GM18873 (cell line): ENCODE measurements around the gene ZNF652.

Source experiments
- ATAC-seq: cut with Tn5 transposase; IDR thresholded peaks from one replicate; pipeline ENCODE4 v1.9.1; 2021; ENCODE audit warnings: mild to moderate bottlenecking, moderate library complexity, moderate number of reproducible peaks; ENCODE audit not compliant: unreplicated experiment, low FRiP score

The ZNF652 gene

DNA sequence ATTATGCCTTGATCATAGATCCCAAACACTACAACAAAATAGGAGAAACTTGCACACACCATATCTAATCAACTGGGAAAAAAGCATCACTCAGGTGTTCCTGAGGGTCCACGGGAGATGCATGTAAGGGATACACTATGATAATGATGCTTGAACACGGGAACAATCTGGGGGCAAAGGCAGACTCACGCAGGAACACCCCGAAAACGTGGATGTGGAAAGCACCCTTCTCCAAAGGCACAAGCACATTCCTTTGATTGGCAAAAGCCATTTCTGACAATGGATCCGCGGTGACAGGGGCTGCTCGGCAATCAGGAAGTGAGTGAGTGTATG, 1.3 kb downstream of the ZNF652 start:
- ATAC-seq = no peak

DNA sequence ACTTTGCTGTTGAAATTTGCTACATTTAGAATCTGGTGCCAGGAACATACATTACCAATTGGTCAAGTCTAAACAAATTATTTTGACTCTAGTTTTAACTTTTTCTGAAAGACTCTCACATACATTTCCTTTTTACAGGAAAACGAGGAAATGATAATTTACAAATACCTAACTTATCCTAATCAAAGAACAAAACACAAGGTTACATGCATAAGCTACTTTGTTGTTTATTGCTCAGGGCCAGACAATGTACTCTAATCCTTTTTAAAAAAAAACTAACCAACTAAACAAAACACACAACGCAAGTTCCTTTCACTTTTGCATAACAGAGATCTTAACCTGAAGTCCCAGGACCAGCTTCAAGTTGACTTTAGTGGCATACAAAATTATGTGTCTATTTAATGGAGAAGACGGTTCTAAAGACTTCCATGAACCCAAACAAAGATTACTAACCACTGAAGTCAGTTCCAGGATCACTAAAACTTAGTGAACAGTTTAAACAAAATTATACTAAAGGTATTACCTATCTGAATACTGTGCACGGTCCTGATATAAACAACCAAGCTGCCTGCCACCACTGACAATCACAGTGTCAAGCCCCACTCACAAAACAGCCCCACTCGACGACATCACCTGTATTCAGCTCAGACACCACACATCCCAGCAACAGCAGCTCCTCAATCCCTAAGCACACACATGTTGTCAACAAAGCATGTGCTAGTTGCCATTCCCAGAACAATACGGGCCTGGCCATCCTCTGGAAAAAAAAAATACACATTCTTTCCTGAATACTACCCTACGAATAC, 1.9 kb downstream of the ZNF652 start:
- no peak for ATAC-seq

DNA sequence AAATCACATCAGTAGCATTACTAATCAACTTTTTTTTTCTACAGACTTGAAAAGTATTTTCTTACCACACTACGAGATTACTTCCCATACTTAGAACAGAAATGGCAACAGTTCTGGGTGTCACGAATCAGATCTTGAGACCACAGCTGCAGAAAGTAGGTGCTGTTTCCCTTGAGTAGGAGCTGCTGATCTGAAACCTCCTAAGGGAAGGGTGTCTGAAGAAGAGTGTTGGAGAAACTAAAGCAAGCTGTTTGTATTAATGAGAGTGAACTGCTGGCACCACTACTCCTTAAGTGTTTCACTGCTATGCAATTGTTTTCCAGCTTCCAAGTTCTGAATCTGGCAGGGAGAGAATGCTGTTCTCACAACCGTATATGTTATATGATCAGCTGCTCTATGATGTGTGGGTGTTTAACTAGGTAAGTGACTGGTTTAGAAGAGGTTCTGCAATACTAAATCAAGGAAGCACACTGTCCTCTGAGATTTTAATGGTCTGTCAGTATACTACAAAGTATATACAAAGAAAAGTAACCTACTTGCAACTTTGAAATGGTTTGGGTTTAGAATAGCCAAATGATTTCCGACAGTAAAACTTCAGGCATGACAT, 3.3 kb downstream of the ZNF652 start:
- ATAC-seq = no peak

DNA sequence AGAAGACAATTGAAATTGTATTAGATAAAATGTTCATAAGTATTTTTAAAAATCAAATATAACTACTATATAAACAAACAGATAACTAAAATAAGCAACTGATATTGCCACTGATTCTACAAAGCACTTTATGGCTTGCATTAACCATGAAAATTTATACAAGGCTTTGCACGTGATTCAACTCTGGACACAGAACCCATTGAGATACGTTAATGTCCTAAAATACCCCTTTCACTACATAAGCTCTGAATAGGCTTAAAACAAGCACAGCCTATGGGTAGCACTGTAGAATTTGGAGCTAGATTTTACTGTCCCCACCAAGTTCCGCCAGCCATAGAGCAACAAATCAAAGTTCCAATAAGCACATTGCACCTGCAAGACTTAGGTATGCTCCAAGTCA, 4.5 kb downstream of the ZNF652 start:
- ATAC-seq = no peak

DNA sequence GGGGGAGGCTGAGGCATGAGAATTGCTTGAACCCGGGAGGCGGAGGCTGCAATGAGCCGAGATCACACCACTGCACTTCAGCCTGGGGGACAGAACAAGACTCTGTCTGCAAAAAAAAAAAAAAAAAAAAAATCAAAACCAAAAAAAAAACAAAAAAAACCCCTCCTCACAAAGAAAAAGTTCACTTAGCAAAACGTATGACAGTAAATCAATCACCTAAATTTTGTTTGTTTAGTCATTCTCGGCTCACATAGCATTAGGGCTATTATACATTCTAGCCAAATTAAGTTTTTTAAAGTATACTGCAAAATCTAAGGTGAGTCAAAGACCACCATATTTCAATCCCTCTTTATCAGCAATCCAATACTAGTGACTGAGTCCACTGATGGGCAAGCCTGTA, 5.7 kb downstream of the ZNF652 start:
- no peak for ATAC-seq

DNA sequence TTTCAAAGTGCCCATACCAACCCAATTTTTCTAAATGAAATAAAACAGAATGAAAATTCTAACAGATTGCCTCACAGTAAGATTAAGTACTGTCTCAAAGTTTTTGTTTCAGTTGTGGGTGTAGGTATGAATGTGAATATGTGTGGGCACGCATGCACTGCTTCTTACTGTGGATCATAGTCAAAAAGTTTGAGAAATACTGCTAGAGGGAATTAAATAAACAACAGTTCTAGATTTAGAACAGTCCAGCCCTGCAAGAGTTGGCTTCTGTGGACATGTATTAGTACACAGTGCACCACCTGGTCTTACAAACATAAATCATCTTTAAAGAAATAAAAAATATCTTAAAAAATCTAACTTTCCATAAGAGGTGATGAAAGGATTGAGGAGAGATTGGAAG, 8.4 kb downstream of the ZNF652 start:
- ATAC-seq = no peak

DNA sequence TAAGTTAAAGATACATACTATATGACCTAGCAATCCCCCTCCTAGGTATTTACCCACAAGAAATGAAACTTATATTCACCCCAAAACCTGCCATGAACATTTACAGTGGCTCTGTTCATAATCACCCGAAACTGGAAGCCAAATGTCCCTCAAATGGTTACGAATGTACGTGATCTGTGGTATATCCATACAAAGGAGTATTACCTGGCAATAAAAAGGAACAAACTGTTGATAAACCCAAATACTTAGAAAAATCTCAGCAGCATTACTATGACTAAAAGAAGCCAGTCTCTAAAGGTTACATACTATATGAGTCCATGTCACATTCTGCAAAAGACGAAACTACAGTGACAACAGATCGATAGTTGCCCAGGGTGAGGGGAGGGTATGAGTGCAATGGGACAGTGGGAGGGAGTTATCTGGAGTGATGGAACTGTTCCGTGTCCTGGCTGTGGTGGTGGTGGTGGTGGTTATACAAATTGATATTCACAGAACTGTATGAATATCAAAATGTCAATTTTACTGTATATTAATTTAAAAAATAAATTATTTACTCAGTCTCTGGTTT, 9.4 kb downstream of the ZNF652 start:
- no peak for ATAC-seq

DNA sequence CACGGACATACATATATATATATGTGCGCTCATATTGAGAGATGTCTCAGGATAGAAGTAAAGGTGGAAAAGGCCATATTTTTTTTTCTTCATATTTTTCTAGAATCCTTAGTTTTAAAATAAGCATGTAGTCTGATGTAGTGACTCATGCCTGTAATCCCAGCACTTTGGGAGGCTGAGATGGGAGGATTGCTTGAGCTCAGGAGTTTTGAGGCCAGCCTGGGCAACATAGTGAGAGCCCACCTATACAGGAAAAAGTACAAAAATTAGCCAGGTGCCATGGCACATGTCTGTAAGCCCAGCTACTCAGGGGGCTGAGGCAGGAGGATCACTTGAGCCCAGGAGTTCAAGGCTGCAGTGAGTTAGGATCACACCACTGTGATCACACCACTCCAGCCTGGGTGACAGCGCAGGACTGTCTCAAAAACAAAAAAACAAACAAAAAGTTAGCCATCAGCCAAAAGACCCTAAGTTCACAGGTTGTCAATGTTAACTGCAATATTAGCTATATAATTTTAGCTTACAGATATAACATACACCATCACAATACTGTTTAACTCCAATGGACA, 10.4 kb downstream of the ZNF652 start:
- ATAC-seq = no peak

DNA sequence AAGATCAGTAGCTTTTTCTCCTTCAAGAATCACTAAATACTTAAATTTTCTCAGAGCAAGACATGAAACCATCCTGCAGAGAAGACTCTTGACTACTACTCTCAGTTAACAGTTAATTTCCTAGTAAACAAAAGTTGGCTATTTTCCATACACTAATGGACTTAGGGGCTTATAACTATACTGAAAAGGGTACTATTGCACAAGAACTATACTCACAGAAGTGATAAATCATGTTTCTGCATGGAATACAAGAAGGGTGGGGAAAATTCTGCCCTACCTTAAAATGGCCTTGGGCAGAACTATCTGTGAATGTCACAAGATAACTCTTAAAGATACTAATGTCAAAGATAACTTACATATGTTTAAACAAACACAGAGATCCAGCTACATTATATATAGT, 12.5 kb downstream of the ZNF652 start:
- no peak for ATAC-seq

DNA sequence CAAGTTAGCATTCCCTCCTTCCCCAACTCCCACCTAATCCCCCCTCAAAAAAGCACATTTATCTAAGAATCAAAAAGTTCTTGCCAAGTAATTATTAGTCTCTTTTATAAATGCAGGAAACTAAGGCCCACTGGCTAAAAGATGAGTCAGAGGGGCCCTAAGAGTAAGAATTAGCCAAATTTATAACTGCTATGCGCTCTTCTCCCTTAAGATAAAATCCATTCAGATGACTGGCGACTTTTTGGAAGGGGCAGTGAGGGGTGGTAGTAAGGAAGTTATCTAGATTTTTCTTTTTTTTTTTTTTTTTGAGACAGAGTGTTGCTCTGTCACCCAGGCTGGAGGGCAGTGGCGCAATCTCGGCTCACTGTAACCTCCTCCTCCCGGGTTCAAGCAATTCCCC, 17.1 kb downstream of the ZNF652 start:
- ATAC-seq = no peak

DNA sequence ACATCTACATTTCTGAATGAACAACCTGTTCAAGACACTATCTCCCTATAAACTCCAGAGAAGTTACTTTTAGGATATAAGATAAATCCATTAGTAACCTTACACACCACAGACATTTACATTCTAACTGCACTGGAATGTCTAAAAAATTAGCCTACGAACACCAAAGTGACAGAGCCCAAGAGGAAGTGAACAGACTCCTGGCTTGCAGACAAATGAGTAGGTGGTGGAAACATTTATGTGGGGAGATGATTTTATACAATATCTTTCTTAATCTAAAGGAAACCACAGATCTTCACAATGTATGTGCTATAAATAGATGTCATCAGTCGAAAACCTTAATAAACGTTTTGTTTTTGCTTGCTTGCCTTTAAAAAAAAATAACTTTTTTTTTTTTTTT, 18.8 kb downstream of the ZNF652 start:
- no peak for ATAC-seq

DNA sequence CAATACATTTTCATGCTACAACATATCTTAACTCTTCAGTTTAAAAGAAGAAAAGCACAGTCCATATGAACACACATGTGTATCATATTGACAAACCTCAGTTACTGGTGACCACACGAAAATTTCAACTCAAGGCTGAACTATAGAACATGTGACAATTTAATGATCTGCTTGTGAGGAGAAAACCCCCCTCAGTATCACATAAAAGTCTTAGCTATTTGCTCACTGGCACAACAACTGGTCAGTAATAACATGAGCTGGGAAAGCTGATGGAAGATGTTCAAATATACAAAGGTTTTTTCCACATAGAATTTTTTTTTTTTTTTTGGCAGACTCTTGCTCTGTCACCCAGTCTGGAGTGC, 19.5 kb downstream of the ZNF652 start:
- ATAC-seq = no peak

DNA sequence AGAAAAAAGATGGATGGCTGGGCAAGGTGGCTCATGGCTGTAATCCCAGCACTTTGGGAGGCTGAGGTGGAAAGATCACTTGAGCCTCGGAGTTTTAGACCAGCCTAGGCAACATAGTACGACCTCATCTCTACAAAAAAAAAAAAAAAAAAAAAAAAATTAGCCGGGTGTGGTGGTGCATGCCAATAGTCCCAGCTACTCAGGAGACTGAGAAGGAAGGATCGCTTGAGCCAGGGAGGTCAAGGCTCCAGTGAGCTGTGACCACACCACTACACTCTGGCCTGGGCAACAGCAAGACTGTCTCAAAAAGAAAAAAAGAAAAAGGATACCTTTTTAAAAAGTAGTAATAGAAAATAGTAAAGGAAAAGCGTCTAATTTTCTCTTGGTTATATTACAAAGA, 20.7 kb downstream of the ZNF652 start:
- no peak for ATAC-seq

DNA sequence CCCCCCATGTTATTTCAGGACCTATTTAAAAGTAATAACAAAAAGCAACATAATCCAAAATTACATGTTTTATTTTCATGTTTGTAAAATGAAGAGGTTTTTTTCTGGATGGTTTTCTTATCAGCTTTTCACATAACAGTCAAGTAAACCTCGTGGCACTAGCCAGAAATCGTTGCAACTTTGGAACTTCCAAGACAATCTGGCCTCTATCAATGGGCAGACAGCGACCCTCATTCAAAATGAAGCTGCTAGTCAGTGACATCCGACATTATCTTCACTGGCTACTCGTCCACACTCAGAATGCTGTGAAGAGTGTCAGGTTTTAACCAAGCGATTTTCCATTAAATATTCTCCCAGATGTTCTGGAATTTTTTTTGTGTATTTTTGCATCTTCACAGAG, 22.7 kb downstream of the ZNF652 start:
- ATAC-seq = no peak

DNA sequence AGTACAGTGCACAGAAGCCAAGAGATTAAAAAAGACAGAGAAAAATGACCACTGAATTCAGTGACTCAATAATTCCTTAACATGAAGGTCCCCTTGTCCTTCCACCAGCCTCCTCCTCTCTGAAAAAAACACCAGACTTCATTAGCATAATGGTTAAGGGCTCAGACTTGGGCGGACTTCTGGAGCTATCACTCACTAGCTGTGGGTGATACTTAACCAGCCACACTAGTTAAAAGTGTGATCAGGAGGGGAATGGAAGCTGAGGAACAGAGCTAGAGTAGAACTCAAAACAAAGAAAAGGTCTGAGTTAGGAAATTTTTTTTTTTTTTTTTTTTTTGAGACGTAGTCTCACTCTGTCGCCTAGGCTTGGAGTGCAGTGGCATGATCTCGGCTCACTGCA, 23.2 kb downstream of the ZNF652 start:
- ATAC-seq = no peak

DNA sequence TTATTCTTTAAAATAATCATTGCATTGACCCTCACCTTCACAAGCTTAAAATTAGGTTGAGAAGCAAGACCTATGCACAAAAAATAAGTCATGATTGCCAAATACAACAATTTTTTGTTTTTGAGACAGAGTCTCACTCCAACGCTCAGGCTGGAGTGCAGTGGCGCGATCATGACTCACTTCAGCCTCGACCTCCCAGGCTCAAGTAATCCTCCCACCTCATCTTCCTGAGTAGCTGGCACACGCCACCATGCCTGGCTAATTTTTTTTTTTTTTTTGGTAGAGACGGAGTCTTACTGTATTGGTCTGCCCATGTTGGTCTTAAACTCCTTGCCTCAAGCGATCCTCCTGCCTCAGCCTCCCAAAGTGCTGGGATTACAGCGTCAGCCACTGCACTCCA, 24.2 kb downstream of the ZNF652 start:
- ATAC-seq = no peak

DNA sequence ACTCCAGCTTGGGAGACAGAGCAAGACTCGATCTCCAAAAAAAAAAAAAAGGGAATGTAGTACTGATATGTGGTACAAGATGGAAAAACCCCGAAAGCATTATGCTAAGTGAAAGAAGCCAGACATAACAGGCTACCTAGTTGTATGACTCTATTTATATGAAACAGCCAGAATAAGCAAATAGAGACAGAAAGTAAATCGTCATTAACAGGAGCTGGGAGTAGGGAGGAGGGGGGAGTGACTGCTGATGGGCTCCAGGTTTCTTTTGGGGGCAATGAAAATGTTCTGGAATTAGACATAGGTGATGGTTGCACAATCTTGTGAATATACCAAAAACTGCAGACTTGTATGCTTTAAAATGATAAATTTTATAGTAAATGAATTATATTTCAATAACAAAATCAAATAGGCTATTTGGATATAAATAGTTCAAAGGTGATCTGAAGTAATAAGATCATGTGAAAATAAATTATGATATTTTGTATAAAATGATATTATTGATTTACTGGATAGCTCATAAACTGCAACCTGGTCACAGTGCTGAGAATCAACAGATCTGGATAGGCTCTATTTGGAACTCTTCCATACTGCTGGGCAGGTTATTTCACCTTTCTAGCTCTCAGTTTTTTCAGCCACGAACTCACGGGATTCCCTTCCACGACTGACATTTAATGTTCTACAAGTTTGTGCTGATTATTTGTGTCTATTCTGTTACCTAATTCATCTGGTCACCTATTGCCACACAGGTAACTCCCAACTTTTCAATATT, 27.1 kb downstream of the ZNF652 start:
- ATAC-seq = no peak

DNA sequence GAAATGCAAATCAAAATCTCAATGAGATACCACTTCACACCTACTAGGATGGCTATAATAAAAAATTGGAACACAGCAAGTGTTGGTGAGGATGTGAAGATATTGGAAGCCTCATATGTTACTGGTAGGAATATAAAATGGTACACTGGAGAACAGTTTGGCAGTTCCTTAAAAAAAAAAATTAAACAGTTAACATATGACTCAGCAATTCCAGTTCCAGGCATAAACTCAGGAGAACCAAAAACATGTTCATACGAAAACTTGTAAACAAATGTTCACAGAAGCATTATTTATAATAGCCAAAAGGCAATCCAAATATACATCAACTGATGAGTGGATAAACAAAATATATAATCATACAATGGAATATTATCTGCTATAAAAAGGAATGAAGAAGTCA, 28.2 kb downstream of the ZNF652 start:
- ATAC-seq = no peak

DNA sequence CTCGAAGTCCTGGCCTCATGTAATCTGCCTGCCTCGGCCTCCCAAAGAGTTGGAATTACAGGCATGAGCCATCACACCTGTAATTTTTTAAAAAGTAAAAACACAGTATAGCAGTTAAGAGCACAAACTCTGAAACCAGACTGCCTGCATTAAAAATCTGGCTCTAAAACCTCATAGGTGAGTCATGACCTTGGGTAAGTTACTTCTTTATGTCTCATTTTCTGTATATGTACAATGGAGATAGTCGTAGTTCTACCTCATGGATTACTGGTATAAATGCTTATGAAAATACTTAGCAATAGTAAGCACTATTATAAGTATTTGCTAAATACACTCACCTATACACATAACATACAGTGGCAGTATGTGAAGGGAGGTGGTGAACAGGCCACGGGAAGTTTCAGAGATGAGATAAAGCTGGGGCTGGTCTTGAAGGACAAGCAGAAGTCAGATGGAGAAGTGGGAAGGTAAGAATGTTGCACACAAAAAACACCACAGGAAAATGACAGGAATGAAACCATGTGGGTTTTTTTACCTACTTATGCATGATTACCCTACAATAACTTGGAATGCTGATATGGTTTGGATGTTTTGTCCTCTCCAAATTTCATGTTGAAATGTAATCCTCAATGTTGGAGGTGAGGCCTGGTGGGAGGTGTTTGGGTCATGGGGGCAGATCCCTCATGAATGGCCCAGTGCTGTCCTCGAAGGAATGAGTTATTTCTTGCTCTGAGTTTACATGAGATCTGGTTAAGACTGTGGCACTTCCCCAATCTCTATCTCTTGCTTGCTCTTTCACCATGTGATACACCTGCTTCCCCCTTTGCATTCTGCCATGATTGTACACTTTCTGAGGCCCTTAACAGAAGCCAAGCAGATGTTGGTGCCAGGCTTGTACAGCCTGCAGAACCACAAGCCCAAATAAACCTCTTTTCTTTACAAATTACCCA, 33.9 kb downstream of the ZNF652 start:
- ATAC-seq = no peak

DNA sequence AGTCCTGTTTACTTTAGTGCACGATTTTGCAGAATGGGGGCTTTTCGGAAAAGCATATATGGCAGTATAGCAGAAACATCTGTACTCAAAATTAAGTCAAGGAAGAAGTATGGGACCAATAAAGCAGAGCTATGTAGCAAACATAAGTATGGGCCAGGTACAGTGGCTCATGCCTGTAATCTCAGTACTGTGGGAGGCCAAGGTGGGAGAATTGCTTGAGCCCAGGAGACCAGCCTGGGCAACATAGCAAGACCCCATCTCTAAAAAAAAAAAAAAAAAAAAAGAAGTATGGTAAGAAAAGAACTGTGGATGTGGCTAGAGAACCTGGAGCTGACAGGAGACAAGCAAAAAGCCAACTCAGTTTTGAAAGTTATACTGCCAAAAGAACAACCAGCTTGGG, 36.1 kb downstream of the ZNF652 start:
- ATAC-seq = no peak
